Endothelial cell of umbilical vein (primary cell): Measurements from ENCODE around the gene C11orf21. TPM values are rescaled to one million over a fixed set of nuclear protein-coding genes. Genes with fewer than 3 reads are reported as not detected.

Experiments
- BruUV-seq: library from RNA; stranded (reverse); fragments of 400-500 nt; replicated peaks from 2 replicates; lab custom pipeline; 2021; lab: Mats Ljungman, UMichigan
- CTCF ChIA-PET: fragments of 300-600, 350-600 bp; sonication (Branson Sonifier 250); formaldehyde crosslinking; loops from one replicate; lab custom pipeline; 2021; ENCODE audit warnings: antibody characterized with exemption, inconsistent platforms; lab: Charles Lee
- POLR2A ChIA-PET: fragments of 300-600, 350-600 bp; sonication (Branson Sonifier 250); formaldehyde crosslinking; loops from one replicate; lab custom pipeline; 2021; ENCODE audit warnings: antibody characterized with exemption, inconsistent platforms; lab: Charles Lee
- DNase-seq: peaks from one replicate; pipeline ENCODE4 v3.0.0-alpha.2; 2011; ENCODE audit warnings: low read depth, low spot score
- FAIRE-seq: peaks from 2 replicates; lab custom pipeline; 2011; peaks lifted over from hg19 to GRCh38; lab: Jason Lieb, UNC
- H2AFZ ChIP-seq: 2 replicates; pipeline ENCODE4 v1.6.0; 2012; ENCODE audit warnings: low read depth, low read length, control low read depth, inconsistent platforms
- H3K27ac ChIP-seq: 2 replicates; pipeline ENCODE4 v1.5.1; 2011; ENCODE audit warnings: low read depth, mild to moderate bottlenecking, control low read depth, low read length, moderate library complexity; ENCODE audit not compliant: insufficient read depth
- H3K27me3 ChIP-seq, 2 experiments: 2 replicates each; pipeline versions ENCODE4 v1.6.0 to v1.6.1; 2011; ENCODE audit warnings: low read length in 2 of 2, mixed read lengths in 1 of 2; ENCODE audit not compliant: control insufficient read depth in 2 of 2, insufficient read depth in 2 of 2
- H3K36me3 ChIP-seq, 2 experiments: 2 replicates in 1 of 2; 3 replicates in 1 of 2; pipeline ENCODE4 v1.5.1; 2011; ENCODE audit warnings: low read length in 2 of 2, mild to moderate bottlenecking in 1 of 2, moderate library complexity in 1 of 2; ENCODE audit not compliant: control insufficient read depth in 2 of 2, insufficient read depth in 2 of 2; ENCODE audit errors: extremely low read depth in 1 of 2
- H3K4me1 ChIP-seq: 3 replicates; pipeline ENCODE4 v1.5.1; 2011; ENCODE audit warnings: mild to moderate bottlenecking, low read length; ENCODE audit not compliant: control insufficient read depth, insufficient read depth; ENCODE audit errors: extremely low read depth
- H3K4me2 ChIP-seq: 2 replicates; pipeline ENCODE4 v1.6.1; 2011; ENCODE audit warnings: low read length, control low read depth, mixed read lengths; ENCODE audit not compliant: insufficient read depth
- H3K4me3 ChIP-seq, 3 experiments: fragments of 200-600 bp in 1 of 3; sonication (generic), shearing (Covaris generic) in 1 of 3; replicated peaks in 1 of 3; 2 replicates each; pipeline ENCODE4 v1.5.1; 2011 to 2016; ENCODE audit warnings: control low read depth in 3 of 3, low read length in 3 of 3, mild to moderate bottlenecking in 2 of 3, inconsistent platforms in 1 of 3, low read depth in 1 of 3, moderate library complexity in 1 of 3; ENCODE audit not compliant: insufficient read depth in 1 of 3
- H3K79me2 ChIP-seq: 2 replicates; pipeline ENCODE4 v1.6.0; 2012; ENCODE audit warnings: low read length, inconsistent platforms; ENCODE audit not compliant: control insufficient read depth, insufficient read depth
- H3K9ac ChIP-seq: replicated peaks from 2 replicates; pipeline ENCODE3; 2011; ENCODE audit warnings: low read length, control low read depth; ENCODE audit not compliant: insufficient read depth; ENCODE audit errors: extremely low read depth
- H3K9me1 ChIP-seq: replicated peaks from 3 replicates; pipeline ENCODE4 v1.6.0; 2011; ENCODE audit warnings: mild to moderate bottlenecking, low read length; ENCODE audit not compliant: control insufficient read depth, insufficient read depth; ENCODE audit errors: extremely low read depth
- H3K9me3 ChIP-seq: replicated peaks from 2 replicates; pipeline ENCODE4 v1.5.1; 2012; ENCODE audit warnings: low read length, inconsistent platforms; ENCODE audit not compliant: control insufficient read depth, insufficient read depth
- H4K20me1 ChIP-seq: replicated peaks from 2 replicates; pipeline ENCODE3; 2011; ENCODE audit warnings: mild to moderate bottlenecking, low read length; ENCODE audit not compliant: control insufficient read depth, insufficient read depth; ENCODE audit errors: extremely low read depth
- CTCF ChIP-seq, 2 donors: IDR thresholded peaks; 1 replicate in 1 of 2; 2 replicates in 1 of 2; pipeline ENCODE4 v1.5.1; 2011; ENCODE audit warnings: low read length in 2 of 2, mild to moderate bottlenecking in 2 of 2, moderate library complexity in 2 of 2, control low read depth in 1 of 2, inconsistent platforms in 1 of 2, low read depth in 1 of 2; ENCODE audit not compliant: insufficient read depth in 1 of 2; ENCODE audit errors: extremely low read depth in 1 of 2
- EZH2 ChIP-seq: IDR thresholded peaks from 2 replicates; pipeline ENCODE4 v1.6.1; 2012; ENCODE audit warnings: borderline replicate concordance, low read depth, mild to moderate bottlenecking, moderate library complexity, low read length, inconsistent platforms; ENCODE audit not compliant: severe bottlenecking
- FOS ChIP-seq: IDR thresholded peaks from 2 replicates; pipeline ENCODE4 v1.6.1; 2011; ENCODE audit warnings: mild to moderate bottlenecking, low read length, moderate library complexity, borderline replicate concordance; ENCODE audit not compliant: insufficient read depth
- GATA2 ChIP-seq: IDR thresholded peaks from 2 replicates; pipeline ENCODE4 v1.7.0; 2011; ENCODE audit warnings: low read depth, mild to moderate bottlenecking, moderate library complexity, mixed read lengths, low read length; ENCODE audit not compliant: insufficient read length, insufficient read depth
- JUN ChIP-seq: IDR thresholded peaks from 2 replicates; pipeline ENCODE4 v1.6.1; 2011; ENCODE audit warnings: borderline replicate concordance, low read depth; ENCODE audit not compliant: insufficient read length, insufficient read depth
- MAX ChIP-seq: IDR thresholded peaks from 2 replicates; pipeline ENCODE4 v1.6.1; 2011; ENCODE audit not compliant: insufficient read depth, insufficient read length
- MYC ChIP-seq: IDR thresholded peaks from one replicate; pipeline ENCODE4 v1.6.1; 2011; ENCODE audit warnings: mild to moderate bottlenecking, low read depth, low read length
- POLR2A ChIP-seq: IDR thresholded peaks from 2 replicates; pipeline ENCODE4 v1.6.1; 2012; ENCODE audit warnings: low read depth, mild to moderate bottlenecking, control low read depth, low read length
- POLR2AphosphoS5 ChIP-seq: IDR thresholded peaks from 2 replicates; pipeline ENCODE4 v1.6.1; 2012; ENCODE audit warnings: low read depth, mild to moderate bottlenecking, control low read depth, low read length, moderate library complexity; ENCODE audit not compliant: insufficient read depth
- dilution Hi-C: fragments of 300-500 bp; cut with MboI; formaldehyde crosslinking; loops from one replicate; pipeline ENCODE4 v1.15.0; 2019; ENCODE audit warnings: low sequenced_read_pairs; ENCODE audit not compliant: extremely low pct_ligation_motif_present
- intact Hi-C: fragments of 100-400 bp; cut with micrococcal nuclease; formaldehyde crosslinking; loops from one replicate; pipeline ENCODE4 v1.10.0; 2022
- polyA plus RNA-seq, 4 experiments: library from polyadenylated mRNA; depleted of rRNA in 3 of 4; stranded (reverse) in 3 of 4; unstranded in 1 of 4; fragments of >200 nt; gene quantifications; 2 replicates each; pipeline versions ENCODE4 v1.2.1 to v1.2.3, GENCODE V29; 2011 to 2012; ENCODE audit warnings: missing spikeins in 1 of 4
- total RNA-seq: library from RNA; stranded (reverse); gene quantifications from 2 replicates; pipeline ENCODE4 v1.2.3, GENCODE V29; 2021

C11orf21 gene
- total and polyA plus RNA-seq, 2 donors (not counting 3 experiments of a cell fraction or from before 2014, with no cell fraction given): not detected

- Histone ChIP-seq H3K9ac (no peak overlapping the region), H3K9me3 (no peaks in the 10 kb centered on the region), H3K79me2 (no peaks in the 10 kb centered on the region), H3K27me3 (no peaks in the 10 kb centered on the region), H3K27ac (no peak overlapping the region), H3K9me1 (no peaks in the 10 kb centered on the region), H2AFZ (no peak overlapping the region), H3K36me3 (no peaks in the 10 kb centered on the region), H3K4me3 (no peak overlapping the region), H3K4me1 (no peaks in the 10 kb centered on the region), H4K20me1 (no peaks in the 10 kb centered on the region), H3K4me2 (no peak overlapping the region)
- no peak for FAIRE-seq
- DNase-seq: no peak
- TF ChIP-seq GATA2: no peak
- no peak for TF ChIP-seq EZH2
- no peak for TF ChIP-seq FOS
- TF ChIP-seq CTCF (IDR thresholded peaks at IDR 0.05; ENCODE audit: extremely low read depth in 1 of 2, insufficient read depth in 1 of 2, low read depth in 1 of 2, low read length in 2 of 2): no peak
- no peak for TF ChIP-seq MAX
- no peak for TF ChIP-seq POLR2A
- no peak for TF ChIP-seq MYC
- TF ChIP-seq POLR2AphosphoS5: no peak
- TF ChIP-seq JUN: no peak
- intact Hi-C loops: no loop called here
- ChIA-PET POLR2A (no interaction called here), CTCF (interaction anchor here (1.2 kb wide), 1 partner anchor 120 kb away, joined by 3 read pairs; no protein-coding TSS in a partner anchor)
- BruUV-seq: no TSS peak
- dilution Hi-C loops: no loop called here
Measured at GRCh38 chr11:2296913-2297622, 4.7 kb downstream of the C11orf21 start.
